Activated naive CD8-positive, alpha-beta T cell treated with anti-CD3 and anti-CD28 coated beads, Interleukin-2, amount 50 U/mL, for 16 hours (primary cell): ENCODE measurements around the gene ZCCHC18.

Source experiments
- DNase-seq: peaks from one replicate; pipeline ENCODE4 v3.0.0-alpha.2; 2020; ENCODE audit warnings: low read depth, low spot score

ZCCHC18 gene

DNA sequence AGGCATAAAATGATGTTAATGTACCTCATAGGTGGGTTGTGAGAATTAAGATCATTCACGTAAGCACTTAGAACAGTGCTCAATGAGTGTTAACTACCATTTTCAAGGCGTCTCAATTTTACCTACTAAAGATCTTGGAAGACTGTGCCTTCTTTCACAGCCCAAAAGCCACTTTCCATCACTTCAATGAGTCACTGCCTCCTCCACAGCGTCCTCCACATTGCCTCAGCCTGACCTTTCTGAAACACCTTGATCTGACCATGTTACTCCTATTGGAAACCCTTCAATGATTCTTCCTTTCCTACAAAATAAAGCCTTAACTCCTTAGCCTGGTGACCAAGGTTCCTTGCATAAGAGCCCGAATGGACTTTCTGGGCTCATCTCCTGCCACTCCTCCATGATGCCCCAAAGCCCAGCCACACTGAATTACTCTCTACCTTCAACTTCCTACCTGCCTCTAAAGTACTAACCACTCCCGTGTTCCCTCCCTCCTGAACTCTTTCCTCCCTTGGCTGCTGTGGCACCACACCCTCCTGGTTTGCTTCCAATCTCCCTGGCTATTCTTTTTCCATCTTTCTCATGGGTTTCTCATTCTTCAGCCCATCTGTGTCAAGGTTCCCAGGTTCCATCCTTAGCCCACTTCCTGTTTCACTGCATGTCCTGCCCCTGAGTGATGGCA, 22.4 kb downstream of the ZCCHC18 start:
- no peak for DNase-seq

DNA sequence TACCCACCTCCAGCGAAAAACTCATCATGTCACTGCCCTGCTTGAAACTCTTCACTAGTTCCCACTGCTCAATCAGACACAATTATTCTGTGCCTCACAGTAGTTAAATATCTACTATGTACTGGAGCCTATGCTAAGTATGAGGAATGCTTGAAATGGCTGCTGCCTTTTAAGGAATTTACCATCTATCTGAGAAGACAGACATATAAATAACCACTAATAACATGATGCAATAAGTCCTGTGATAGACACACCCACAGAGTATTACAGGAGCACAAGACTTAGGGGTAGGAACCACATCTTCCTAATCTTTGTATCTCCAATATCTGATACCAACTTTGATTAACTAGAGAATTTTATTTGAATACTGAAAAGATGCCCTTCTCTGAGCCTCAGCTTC, 23.4 kb downstream of the ZCCHC18 start:
- DNase-seq = no peak

DNA sequence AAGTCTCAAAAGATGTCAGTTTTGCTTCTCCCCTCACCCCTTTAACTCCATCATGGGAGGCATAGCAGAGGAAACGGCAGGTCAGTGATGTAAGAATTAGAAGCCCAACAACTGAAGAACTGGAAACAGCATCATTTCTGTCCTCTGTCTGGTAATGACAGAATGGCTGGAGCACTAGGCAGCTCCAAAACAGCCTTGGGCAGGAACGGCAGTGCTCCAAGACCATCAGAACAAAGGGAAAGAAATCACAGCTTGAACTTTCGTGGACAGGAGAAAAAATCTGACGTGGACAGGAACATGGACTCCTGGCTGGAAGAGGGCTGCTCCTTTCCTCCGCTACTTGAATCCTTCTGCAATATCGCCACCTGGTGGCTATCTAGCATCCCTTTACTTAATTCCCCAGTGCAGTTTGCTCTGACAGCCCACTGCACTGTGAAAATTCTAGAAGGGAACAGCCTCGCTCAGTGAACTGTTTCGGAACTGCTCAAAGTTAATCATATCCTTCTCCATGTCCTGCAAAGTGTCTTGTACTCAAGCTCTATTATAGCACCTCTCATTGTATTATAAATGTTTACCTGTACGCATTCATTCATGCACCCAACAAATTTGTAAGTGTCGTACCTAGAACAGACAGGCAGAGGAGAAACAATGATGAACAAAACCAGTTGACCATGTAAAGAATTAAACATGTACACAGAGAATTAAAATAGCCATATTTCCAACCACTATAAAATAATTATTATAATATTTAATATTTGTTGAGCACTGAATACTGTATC, 24.1 kb downstream of the ZCCHC18 start:
- peak; percentile 4 for DNase-seq

DNA sequence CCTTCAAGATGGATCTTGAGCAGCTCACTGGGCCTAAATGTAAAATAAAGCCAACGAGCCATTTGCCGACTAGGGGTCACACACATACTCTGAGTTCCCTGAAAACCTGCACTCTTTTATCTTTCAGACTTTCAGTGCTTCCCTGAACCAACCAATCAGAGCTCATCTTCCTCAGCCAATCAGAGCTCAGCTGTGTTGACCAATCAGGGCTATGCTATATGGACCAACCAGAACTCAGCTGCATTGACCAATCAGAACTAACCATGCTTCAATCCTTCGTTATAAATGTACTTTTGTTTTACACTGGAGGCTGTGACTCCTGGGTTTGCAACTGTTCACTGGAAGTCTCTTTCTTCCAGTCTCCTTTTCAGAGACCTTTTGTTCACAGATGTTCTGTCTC, 25.2 kb downstream of the ZCCHC18 start:
- no peak for DNase-seq

DNA sequence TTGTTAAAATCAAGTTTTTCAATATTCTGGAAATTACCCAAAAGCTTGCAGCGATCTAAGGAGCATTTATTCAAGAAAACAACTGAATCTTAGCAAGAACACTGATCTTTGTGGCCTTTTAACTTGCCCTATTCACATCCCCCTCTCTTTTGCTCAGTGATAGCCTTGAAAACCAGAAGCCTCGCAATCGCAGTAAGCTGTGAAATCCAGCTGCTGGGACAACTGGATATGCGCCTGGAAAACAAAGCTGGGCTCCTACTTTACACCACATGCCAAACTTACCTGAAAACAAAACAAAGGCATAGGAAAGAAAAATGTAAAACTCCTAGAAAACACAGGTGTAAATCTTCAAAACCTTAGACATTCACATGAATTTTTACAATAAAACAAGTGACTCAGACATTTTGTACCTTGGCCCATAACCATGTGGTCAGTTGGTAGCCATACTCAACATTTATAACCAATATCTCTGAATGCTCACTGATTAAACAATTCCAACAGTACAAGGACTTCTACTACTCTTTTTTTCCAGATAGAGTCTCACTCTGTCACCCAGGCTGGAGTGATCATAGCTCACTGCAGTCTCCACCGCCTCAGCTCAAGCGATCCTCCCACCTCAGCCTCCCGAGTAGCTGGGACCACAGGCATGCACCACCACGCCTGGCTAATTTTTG, 28.9 kb downstream of the ZCCHC18 start:
- no peak for DNase-seq

DNA sequence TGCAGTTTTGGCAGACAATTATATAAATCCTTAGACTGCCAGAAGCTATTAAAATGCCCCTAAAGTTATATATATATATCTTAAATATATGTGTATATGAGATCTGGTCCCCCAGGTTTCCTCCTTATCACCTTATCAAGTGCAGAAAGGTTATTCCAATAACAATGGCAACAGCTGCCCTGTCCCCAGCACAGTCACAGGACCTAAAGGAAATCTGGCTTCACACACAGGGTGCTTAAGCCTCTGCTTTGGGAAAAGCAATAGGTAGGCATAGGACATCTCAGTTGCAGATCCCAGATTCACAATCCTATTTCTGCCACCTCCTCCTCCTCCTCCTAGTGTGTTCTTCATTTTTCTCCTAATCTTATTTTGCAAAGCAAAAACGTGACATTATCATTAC, 38.7 kb downstream of the ZCCHC18 start:
- DNase-seq = no peak

DNA sequence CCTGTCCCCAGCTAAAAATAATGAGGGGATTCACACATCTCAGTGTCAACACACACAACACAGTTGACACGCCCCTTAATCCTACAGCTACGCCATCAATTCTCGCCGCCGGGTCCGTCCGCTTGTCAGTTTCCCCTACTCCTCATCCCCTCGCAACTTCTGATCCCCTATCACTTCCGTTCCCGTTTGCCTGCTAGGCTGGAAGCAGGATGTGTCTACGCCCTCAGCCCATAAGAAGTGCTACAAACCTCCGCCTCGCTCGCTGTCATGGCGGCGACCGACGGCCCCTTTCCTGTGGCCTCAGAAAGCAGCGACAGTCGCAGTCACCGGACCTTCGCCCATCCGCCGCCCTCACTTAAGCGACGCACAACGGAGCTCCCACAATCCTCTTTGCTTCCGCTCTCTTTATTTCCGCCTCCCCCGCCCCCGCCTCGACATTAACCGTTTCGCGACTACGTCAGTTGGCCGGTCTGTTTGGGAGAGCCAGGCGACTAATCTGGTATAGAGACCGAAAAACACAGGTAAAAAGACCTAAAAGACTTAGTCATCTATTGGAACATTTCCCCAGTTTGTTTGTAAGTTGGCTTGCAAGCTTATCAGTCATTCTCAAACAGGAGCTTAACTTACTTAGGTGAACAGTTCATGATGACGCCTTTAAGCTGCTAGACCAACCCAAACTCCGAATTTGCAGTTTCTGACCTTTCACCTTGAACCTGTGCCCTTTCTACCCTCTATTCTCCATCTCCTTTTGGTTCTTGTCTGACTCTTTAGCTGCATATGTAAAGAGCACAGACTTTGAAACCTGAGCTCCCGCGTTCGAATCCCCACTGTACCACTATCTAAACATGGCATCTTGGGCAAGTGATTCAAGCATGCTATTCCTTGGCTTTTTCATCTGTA, 44.6 kb downstream of the ZCCHC18 start, which contains the start of gene SLC25A53:
SLC25A53 (minus strand) TSS at position 380 of the 900 bp plus-strand sequence. CDS start 51,752 bp downstream, outside the sequence.
- peak; percentile 42 for DNase-seq
